GM18498 (cell line): ENCODE data around the gene MPPED2.

ENCODE experiments used
- ATAC-seq: cut with Tn5 transposase; IDR thresholded peaks from one replicate; pipeline ENCODE4 v1.9.1; 2021; ENCODE audit warnings: mild to moderate bottlenecking, moderate library complexity; ENCODE audit not compliant: unreplicated experiment

The MPPED2 gene, protein sequence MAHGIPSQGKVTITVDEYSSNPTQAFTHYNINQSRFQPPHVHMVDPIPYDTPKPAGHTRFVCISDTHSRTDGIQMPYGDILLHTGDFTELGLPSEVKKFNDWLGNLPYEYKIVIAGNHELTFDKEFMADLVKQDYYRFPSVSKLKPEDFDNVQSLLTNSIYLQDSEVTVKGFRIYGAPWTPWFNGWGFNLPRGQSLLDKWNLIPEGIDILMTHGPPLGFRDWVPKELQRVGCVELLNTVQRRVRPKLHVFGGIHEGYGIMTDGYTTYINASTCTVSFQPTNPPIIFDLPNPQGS

DNA sequence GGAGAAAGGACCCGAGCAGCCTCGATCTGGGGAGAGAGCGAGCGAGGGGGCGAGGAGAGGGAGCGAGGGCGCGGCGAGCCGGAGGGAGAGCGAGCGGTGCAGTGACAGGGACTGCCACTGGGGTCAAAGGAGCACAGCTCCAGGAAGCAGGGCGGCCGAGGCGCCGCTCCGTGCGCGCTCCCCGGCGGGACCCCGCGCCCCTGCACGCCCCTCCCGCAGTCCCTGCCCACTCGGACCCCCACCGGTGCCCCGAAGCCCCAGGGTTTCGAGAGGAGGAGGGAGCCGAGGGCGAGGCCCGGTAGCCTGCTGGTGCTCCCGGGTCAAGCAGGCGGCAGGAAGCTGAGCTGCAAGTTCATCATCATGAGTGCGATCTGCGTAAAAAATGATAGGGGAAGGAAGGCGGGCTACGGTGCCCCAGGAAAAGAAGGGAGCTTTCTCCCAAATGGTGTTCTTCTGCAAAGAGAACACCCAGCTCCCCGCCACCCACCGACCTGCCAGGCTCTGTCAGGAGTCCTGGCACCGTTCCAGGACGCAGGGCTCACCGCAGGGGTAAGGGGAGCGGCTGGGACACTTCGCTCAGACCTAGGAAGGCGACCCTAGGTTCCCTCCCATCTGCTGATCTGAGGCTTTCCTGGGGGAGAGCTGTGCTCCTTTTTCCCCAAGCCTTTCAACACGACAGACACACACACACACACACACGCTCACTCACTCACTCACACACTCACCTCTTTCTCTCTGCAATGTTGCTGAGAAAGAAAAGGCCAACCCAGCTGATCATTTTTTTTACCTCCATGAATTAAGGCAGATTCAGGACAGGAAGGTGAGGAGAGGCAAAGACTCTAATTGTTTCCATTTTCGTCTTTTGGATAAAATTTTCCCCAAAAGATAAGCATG lies at the start of gene MPPED2:
Gene MPPED2, minus strand, starts transcription at position 103 of the 894 bp plus-strand sequence. CDS start 5,980 bp downstream, outside the sequence.
- ATAC-seq: peak; percentile 94

DNA sequence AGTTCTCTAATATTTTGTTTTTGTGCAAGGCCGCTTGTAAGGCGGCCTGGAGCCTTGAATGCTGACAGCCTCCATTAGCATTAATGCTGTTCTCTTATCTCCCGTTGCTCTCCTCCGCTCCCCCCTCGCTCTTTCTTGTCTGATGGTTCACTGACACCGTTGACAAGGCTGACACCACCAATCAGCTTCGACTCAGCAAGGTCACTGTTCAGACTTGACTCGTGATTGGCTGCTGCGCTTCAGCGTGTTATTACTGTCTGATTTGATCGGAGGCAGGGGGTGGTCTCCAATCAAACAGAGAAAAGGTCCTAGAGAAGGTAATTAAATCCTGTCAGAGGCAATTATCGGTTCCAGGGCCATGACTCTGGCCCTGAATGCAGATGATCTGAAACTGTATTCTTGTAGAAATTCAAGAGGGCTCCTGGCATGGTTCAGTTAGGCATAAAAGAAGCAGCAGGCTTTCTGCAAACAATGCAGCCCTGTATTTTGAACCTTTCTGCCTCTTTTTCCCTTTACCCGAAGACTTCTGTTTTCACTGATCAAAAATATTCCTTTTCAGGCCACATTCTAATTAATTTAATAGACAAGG lies 49.3 kb upstream of the MPPED2 start:
- ATAC-seq: no peak

DNA sequence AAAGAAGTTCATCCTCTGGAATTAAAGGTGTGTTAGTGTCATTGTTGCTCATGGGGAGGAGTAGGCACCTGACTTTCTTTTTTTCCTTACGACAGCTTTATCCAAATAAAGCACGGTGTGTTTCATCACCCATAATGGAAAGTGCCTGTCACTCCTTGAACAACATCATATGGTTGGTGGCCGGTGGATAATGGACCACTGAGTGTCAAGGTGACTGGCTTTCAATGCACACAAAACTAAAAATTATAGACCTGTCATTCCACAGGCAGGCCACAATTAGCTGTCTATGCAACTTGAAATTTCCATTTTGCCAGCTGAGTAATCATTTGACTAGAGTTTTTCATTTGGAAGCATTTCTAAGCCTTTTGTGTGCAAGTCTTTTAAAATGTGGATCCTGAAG lies 45.0 kb upstream of the MPPED2 start:
- ATAC-seq: no peak

DNA sequence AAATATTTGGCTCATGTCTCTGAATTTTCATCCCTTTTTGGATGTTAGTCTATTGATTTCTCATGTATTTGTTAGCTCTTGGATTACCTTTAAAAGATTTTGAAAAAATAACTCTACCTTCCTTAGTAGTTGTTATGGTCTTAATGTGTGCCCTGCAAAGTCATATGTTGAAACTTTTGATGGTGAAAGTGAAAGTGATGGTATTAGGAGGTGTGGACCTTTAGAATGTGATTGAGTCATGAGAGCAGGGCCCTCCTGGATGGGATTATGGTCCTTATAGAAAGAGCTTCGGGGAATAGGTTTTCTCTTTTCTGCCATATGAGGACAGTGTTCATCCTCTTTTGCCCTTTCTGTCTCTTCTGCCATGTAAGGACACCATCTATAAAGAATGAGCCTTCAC lies 33.6 kb upstream of the MPPED2 start:
- no peak for ATAC-seq

DNA sequence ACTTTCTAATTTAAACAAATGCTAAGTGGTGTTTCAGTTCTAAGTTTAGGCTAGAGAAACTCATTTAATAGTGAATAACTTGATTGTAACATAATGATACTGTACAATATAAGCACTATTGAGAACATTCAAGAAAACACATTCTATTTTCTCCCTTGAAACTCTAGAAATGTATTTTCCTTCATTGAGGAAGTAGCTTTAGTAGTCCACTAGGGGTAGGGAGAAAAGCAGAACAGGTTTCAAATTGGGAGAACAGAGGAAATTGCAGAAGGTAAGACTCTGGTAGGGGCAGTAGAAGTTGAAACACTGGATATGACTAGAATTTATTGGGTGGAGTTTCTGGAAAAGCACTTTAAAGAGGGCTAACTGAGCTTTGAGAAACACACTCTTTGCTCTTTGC lies 31.6 kb upstream of the MPPED2 start:
- ATAC-seq: no peak

DNA sequence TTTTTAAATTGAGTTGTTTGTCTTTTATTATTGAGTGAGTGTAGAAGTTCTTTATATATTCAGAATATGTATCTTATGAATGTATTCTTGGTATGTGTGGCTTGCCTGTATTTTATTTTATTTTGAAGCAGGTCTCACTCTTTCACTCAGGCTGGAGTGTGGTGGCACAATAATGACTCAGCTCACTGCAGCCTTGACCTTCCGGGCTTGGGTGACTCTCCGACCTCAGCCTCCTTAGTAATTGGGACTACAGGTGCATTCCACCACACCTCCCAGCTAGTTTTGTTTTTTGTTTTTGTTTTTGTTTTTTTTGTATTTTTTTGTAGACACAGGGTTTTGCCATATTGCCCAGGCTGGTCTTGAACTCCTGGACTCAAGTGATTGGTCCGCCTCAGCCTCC lies 24.5 kb upstream of the MPPED2 start:
- ATAC-seq: no peak

DNA sequence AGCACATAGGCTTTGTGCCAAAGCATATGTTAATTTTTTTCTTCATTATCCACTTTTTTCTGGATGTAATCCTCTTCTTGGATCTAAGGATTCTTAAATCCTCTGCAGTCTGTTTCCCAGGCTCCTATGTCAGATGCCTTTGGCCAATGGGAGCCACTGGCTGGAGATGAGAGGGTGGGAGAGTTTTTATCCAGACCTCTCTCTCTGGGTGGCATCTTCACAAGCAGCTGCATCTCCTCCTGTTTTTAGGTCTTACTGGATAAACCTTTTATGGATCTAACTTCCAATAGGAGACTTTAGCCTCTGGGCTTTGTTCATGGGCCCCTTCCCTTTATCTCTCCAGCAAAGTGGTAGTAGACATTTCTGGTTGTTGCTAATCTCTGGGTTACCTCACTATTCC lies 22.4 kb upstream of the MPPED2 start:
- ATAC-seq: no peak

DNA sequence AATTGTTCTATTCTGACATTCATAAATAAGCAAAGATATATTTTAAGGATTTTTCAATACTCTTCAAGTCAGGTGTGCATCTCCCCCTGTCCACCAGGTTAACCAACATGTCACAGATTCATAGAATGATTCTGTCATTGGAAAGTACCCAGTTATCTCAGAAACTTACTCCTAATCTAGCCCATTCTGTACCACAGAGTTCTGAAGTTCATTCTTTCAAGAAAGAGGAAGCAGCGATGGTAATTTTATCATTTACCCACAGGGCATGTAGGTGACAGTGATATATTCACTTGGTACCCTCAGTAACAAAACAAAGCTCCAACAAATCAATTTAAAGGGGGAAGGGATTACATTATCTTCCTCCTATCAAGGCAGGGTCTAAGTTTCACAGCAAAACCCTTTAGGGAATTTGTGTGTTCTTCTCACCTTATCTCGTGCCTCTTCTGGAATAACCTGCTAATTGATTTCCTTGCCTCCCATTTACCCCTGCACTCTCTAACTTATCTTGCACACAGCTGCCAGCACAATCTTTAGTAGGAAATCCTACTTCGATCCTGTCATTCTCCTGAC lies 19.0 kb upstream of the MPPED2 start:
- peak; percentile 70 for ATAC-seq

DNA sequence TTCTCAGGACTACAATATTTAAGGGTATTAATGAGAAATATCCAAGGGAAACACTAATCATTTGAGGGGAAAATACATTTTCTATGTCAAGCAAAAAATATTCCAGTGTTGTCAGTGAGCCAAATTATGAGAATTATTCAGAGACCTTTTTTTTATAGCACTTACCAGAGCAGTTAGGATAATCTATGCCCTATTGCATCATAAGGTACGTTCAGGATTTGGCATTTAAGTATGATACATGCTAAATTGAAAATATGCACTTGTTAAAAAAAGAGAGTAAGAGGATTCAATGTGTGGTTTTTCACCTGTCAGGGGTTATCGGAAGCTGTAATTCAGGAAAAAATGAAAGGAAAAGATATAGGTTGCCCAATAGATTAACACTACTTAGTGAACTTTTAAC lies 17.2 kb upstream of the MPPED2 start:
- ATAC-seq: no peak

DNA sequence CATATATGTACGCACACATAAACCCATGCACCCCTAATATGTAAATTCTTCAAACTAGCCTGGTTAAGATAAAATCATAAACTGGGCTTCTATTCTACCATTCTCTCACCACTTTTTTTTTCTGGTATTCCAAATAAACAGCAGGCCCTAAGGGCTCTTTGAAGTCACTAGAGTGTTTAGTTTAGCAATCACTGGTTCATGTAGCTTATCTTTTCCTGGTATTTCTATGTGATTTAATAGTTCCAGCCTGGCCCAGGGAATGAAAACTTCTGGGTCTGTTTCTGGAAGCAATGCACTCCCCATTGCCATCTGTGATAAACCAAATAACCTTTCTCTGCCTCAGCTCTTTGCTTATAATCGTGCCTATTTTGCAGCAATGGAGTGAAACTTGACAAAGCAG lies 10.7 kb upstream of the MPPED2 start:
- no peak for ATAC-seq

DNA sequence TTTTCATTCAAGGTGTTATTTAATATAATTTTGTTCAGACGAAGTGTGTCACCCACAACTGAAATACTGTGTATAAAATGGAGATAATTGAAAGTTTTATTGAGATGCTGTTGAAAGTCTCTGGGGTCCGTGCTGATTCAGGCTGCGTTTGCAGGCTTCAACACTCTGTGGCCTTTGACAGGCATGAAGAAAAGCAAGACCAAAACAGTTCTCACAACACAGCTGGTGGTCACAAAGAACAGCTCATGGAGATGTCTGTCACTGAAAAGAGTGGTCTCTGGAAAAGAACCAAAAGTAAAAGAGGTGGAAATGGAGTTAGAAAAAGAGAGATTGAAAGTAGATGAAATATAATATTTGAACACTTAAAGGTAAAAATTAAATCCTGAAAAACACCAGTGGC lies 9.8 kb upstream of the MPPED2 start:
- ATAC-seq: no peak

DNA sequence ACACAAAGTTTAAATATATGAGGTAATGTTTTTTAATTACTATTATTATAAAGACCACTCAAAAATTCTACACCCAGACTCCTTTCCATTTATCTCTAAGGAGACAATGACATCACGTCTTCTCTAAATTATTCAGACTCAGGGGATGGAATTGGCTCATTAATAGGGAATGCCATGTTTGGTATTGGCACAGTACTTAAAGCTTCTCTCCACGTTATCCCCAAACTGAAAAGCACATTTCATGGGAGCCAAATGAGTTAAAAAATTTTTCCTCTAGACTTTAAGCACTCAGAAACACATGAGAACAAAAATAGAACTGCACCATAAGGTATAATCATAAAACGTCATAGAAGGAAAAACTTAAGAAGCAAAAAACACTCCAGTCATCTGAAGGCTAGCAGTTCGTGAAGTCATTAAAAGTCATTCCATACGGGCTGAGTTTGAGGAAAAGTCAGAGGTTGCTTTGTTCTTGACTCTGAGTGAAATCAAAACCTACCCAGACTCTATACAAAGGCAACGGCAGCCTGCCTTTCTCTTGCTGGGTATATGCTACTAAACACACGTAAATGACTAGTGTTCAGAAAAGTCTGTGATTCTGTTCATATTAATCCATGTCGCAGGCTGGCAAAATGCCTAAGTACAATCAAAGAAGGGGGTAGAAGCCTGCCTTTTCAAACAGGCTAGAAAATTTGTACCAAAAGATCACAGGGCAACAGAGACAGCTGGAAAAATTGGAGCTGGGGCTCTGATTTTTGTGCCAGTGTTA lies 8.7 kb upstream of the MPPED2 start:
- no peak for ATAC-seq

DNA sequence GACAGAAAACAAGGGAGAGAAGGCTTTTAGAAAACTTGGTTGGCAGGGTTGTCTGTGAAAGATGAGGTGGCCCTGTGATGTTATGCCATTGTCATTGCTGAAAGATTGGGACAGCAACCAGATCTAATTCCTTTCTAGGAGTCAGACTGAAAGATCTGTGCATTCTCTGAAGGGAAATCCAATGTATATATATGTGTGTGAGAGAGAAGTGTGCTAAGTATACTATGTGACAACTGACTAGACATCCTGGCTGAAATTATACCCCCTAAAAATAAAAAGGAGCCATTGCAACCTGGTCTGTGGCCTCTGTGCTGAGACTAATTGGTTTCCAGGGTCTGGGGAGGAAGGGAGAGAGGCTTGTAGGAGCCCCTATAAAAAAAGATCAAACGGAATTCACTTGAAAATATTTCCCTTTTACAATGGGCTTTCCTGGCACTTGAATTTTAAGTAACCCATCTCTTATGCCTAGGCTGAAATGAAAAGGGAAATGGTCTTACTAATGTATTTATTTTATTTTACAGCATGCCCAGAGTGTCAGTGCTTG lies 1.2 kb upstream of the MPPED2 start:
- no peak for ATAC-seq

DNA sequence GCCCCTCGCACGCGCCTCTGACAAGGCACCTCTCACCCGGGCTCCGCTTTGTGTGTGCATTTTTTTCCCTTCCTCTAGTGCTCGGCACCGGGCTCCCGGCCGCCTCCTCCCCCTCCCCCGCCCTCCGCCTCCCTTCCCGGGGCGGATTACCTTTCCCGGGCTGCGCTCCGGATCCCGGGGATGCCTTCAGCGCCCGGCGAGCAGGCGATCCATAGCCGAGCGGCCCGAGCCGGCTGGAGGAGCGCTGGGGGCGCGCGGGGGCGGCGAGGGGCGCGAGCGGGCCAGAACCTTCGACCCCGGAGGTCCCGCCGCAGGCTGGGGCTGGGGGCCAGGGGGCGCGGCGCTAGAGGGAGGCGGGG lies 282 bp downstream of the MPPED2 start:
- peak; percentile 34 for ATAC-seq

DNA sequence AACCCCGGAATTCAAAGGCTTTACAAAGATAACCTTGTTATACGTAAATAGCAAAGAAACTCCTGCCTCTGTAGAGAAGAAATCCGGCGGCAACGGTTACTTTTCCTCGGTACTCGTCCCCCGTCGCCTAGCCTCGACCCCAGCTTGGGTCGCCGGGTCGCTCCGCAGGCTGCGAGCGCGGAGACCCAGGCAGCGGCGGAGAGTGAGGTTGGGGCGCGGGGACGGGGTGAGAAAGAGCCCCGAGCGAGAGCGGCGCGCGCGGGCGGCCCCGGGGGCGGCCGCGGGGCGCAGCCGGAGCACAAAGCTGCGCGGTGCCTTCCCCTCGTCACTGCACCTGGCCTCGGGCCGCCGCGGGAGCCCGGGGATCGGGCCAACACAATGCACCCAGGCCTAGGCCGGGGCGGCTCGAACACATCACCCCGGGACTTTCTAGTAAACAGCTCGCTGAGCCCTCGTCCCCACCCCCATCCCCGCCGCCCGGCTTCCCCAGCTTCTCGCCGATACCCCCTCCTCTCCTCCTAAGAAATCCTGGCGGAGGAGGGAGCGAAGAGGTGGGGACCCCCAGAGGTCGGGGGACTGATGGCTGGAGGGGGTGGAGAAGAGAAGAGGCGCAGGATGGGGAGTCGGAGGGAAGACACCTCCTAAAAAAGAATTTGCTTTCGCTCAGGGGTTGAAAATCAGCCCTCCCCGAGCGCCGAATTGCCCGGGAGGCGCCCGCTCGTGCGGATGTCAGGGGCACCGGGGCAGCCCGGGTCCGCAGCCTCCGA lies 845 bp downstream of the MPPED2 start:
- peak; percentile 30 for ATAC-seq

DNA sequence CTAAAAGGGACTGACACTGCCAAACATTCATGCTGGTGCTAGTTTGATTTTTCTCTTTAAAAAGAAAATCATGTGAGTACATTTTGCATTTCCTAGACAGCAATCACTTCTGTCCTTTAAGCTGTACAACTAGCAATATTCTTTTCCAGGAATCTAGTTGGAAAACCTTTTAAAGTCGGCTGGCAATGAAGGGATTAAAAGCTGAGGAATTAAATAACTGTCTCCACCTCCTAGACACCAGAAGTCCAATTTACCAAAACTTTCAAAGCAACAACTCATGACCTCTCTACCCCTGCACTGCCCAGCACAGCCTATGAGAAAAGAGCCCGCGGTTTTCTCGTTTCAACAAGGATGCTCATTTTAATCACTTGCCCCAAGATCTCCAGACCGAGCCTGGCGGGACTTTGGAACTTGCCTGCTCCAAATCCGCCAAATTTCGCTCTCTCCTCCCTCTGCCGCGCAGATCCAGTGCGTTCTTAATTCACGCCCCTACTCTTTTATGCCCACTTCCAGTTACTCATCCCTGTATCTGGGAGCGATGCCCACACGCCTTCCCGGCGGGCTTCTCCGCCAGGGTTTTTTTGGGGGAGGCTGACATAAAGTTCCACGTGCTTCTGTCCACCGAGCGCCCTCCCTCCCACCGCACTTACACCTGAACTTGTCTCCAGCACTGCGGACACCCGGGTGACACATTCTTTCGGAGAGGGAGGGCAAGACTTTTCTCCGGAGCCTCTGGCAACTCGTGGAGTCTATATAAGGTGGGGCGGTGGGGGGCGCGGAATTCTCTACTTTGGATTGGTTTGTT lies 2.5 kb downstream of the MPPED2 start:
- no peak for ATAC-seq

DNA sequence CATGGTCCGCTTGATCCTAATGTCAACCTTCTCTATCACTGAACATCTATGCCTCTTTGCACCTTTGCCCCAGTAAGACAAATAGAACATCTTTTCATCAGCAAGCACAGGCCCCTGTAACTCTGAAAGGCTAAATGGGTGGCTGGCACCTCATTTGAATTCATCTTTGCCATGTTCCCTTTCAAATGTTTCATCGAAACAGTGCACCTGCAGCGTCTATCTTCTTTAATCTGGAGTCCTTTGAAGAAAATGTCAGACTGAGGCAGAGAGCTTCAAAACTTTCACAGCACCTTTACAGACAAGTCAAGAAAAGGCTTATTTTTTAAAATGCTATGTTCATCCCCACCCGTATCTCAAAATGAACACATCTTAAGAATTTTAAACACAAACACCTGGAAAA lies 3.4 kb downstream of the MPPED2 start:
- ATAC-seq: no peak

DNA sequence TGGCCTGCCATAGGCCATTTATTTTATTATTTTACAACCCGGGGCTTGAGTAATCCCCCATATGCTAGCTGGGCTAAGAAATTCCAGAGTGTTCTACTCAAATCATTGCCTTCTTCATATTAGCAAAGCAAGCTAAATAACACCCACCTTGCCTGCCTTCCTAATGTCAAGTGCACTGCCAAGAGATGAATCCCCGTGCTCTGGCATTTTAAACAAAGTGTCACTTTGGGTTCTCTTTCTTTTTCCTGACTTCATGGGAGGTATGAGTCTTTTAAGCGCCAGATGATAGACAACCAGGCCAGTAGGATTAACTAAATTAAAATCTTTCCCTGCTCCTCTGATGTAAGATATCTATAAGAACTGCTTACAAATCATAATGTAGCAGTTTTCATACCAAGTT lies 4.5 kb downstream of the MPPED2 start:
- no peak for ATAC-seq

DNA sequence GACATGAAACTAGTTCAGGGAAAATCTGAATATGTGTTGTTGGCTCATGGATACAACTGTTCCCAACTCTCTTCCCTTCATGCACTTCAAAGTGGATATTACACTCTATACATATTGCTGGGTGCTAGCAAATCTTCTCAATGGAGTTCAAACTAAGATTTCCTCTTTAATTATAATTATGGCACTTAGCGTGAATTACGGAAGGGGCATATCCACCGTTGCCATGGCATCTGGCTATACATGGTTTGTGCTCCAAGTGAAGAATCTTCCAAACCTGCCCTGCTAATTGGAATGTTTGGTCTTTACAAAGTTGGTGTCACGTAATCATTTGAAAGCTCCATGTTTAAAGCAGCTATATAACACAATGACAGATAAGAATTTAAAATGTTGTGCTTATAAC lies 5.6 kb downstream of the MPPED2 start:
- ATAC-seq: no peak
